Measurements from ENCODE around the gene ETV6. TPM values are rescaled to one million over a fixed set of nuclear protein-coding genes. Genes with fewer than 3 reads are reported as not detected.
"Not testable (repeated sequence)": the region's sequence is repeated elsewhere in the genome, so short reads cannot be mapped to it uniquely, and the experiment has no call there.

Gene ETV6
- 21.3 TPM for polyA plus RNA-seq (2013, experiment 1 of 2; ENCODE audit: insufficient read length)
- 22.0 TPM for polyA plus RNA-seq (2013, experiment 2 of 2; ENCODE audit: insufficient read length)

DNA sequence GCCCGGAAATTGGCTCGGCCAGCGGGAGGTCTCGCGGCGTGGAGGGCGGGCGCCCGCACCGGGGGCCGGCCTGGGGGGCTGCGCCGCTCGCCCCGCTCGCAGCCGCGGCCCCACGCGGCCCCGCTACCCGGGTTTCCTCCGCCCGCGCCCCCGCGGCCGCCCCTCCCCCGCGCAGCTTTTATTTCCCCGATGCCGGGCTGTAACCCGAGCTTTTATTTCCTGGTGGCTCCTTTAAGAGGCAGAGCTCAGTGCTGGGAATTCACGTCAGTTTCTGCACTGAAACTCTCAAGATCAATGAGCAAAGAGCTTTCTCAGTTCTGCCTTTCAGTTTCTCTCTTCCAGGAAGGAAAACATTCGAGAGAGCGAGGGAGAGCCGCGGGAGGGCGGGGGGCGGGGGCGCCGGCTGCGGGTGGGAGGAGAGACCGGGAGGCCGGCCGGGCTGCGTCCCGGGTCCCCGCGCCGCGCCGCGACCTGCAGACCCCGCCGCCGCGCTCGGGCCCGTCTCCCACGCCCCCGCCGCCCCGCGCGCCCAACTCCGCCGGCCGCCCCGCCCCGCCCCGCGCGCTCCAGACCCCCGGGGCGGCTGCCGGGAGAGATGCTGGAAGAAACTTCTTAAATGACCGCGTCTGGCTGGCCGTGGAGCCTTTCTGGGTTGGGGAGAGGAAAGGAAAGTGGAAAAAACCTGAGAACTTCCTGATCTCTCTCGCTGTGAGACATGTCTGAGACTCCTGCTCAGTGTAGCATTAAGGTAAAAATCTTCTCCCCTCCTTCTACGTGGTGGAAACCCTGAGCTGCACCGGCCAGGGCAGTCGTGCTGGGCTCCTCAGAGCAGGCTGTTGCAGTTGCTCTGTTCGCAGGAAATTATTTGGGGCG is at the start of gene ETV6:
TSS of gene ETV6 (plus strand) at position 262 of the 873 bp plus-strand sequence. CDS start at position 716, 454 bp downstream.
- DNase-seq, result peak; percentile 94

DNA sequence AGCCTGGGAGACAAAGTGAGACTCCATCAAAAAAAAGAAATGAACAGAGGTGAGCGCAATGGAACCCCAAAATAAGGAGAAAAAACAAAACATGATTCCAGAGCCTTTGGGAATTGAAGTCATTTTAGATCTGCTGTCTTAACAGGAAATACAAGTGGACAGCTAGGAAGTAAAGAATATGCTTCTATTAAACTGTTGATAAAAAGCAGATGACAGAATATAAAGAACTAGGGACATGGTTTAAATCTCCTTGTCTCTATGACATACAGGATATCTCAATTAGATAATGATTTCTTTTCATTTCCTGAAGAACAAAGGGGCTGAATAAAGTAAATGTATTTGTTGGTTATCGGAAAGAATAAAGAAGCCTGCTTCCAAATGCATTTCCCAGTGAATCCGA is 49.3 kb upstream of the ETV6 start:
- DNase-seq, result no peak

DNA sequence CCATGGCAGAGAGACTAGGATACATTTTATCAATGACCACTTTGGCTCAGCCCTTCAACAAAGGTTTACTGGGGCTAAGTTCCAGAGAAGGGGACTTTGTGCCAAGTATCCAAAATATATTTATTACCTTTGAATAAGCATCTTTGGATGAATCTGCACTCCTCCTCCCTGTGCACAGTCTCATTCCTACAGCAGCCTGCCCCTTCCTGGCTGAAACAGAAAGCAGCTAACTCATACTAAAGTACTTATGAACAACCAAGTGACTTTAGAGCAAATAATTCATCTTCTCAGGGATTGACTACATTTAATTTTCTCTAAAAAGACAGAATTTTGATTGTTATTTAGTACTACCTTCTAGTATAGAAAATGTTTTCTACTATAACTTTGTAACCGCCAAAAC is 47.8 kb upstream of the ETV6 start:
- no peak for DNase-seq

DNA sequence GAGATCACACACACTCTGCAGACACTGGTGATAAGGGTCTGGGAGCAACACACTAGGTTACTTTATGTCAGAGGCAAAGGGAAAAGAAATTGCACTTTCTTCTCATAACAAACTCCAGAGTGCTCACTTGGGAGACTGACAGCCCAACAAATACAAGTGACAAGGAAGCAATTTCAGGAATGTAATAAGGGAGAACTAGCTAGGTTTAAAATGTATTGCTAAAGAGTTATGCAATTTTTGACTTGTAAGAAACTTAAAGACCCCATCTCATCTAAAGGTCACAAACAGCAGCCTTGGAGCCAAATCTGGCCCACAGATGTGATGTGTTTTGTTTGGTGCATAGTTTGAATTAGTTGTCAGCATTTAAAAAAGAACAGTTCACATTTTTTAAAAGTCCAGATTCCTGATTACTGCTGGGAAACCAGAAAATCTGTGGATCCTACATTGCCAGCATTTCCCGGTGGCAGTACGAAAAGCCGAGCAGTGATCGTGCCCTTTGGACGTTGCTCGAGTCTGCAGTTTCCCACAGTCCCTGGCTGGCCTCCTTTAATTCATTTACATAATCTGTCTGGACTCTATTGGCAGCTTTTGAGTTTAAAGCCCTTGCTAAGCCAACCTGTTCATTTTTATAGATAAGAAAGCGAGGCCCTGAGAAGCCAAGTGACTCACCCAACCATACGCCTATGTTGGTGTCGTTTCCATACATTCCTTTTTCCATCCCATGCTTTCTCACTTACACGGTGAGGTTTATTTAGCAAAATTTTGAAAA is 42.0 kb upstream of the ETV6 start:
- DNase-seq, result peak; percentile 61

DNA sequence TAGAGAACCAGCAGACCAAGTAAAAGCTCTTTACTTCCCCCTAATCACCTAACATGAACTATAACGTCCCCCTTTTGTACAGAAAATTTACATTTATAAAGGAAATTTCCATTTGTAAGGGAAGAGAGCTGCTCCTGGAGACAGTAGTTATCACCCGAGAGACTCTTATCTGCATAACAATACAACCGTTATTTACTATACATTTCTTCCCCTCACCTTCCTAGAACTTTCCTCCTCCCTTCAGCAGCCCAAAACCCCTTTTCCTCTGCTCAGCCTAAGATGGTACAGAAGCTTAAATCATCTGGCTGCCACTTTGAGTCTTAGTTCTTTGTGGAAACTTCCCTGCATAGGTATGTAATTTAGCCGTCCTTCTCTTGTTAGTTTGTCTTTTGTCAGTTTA is 40.4 kb upstream of the ETV6 start:
- DNase-seq, result no peak

DNA sequence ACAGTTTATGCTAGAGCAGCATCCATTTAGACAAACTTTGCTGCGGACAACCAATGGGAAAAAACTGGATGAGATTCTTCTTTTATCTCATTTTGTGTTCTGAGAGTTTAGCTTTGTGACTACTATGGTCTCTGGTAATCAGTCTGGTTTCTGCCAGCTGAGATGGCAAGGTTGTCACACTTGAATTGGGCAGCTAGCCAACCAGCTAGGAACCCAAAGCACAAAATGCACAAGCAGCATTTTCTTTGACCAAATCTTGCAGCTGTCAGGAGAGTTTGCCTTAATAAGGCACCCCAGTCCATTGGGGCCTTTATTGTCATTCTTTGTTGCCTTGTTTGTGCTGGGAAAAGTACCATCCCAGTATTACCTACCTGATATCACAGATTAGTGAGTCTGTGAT is 34.0 kb upstream of the ETV6 start:
- DNase-seq, result no peak

DNA sequence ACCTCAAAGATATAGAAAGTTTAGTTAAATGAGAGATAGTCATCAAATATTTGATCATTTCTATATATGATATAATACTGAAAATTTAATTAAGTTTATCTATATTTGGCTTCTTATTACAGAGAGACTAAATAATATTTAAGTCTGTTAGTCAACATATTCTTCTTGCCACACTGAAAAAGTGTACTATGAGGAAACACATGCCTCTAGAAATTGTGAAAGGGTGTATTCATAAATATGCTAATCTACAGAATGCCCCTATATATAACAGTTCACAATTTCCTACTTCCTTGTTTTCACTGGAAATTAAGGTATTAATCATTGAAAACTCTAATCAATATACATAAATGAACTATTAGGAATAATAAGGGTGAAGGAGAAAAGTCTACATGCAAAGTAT is 31.4 kb upstream of the ETV6 start:
- no peak for DNase-seq

DNA sequence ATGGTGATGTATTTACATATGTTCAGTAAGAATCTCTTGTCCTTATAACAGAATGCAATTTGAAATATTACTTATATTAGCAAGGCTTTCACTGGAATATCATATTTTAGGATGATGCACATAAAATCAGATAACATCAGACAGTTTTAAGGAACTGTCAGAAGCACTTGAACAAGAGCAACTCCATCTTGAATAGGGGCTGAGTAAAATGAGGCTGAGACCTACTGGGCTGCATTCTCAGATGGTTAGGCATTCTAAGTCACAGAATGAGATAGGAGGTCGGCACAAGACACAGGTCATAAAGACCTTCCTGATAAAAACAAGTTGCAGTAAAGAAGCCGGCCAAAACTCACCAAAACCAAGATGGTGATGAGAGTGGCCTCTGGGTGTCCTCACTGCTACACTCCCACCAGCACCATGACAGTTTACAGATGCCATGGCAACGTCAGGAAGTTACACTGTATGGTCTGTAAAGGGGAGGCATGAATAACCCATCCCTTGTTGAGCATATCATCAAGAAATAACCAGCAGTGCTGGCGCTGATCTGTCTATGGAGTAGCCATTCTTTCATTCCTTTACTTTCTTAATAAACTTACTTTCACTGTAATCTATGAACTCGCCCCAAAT is 27.6 kb upstream of the ETV6 start:
- DNase-seq, result peak; percentile 32

DNA sequence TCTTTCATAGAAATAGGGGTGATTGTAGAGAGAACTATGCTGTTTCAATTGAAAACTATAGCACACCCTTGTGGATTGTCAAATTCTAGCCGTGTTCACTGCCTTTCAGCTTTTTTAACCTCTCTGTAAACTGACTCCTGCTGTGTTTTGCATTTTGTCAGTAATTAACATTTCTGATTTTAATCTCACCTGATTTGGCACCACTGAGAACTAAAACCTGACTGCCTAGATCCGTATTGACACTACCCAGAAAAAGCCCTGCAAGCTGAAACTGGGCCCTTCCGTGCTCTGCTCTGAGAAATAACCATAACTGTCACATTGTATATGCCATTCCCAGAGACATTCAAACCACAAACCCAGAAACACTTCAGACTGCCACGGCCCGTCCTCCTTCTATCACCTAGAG is 26.6 kb upstream of the ETV6 start:
- DNase-seq, result no peak

DNA sequence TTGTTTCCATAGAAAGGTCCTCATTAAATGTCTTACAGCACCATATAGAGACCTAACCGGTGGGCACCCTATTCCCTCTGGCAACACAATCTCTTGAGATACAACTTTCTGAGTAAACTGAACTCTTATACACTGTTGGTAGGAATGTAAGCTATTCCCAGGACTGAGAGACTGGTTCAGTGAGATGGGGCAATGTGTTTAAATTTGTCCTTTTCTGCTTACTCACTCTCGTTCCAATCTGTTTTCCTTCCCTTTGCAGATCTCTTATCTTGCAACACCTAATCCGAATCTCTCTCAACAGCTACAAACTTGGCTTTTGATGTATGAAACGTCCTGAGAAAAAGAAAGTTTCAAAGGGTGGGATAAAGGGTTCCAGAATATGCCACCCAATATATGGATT is 26.1 kb upstream of the ETV6 start:
- DNase-seq, result no peak

DNA sequence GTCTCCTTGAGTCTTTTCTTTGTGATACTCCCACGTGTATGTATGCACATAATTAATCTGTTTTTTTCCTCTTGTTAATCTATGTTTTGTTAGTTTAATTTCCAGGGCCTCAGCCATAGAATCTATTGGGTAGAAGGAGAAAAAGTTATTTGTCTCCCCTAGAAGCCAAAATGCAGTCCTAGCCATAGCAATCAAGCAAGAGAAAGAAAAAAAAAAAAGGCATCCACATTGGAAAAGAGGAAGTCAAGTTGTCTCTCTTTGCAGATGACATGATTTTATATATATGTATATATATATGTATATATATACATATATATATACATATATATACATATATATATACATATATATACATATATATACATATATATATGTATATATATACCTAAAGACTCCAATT is 25.4 kb upstream of the ETV6 start:
- DNase-seq, result no peak

DNA sequence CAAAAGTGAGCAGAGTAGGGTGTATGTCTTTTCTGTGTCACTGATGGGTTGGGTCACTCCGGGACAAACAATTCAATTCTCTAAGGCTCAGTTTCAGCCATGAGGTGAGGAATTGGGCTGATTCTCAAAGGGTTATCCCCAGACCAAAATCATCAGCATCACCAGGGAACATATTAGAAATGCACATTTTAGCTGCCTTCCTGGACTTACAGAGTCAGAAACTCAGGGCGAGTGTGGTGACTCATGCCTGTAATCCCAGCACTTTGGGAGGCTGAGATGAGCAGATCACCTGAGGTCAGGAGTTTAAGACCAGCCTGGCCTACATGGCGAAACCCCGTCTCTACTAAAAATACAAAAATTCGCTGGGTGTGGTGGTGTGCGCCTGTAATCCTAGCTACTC is 21.8 kb upstream of the ETV6 start:
- DNase-seq, result not testable (repeated sequence)

DNA sequence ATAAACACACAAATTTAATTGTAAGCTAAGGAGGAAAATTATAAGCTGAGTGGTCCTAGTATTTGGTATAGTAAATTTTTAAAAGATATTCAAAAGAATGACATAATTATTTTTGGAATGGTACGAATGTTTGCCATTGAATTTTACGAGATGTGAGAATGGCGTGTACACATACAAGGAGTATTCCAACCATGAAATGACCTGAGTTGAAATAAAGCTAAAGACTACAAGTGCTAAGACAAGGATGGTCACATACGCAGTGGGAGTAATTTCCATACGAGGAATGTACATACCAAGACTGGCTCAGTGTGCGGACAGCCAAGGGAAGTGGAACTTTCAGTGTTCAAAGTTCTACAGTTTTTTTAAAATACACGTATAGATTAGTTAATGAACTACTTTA is 21.1 kb upstream of the ETV6 start:
- no peak for DNase-seq

DNA sequence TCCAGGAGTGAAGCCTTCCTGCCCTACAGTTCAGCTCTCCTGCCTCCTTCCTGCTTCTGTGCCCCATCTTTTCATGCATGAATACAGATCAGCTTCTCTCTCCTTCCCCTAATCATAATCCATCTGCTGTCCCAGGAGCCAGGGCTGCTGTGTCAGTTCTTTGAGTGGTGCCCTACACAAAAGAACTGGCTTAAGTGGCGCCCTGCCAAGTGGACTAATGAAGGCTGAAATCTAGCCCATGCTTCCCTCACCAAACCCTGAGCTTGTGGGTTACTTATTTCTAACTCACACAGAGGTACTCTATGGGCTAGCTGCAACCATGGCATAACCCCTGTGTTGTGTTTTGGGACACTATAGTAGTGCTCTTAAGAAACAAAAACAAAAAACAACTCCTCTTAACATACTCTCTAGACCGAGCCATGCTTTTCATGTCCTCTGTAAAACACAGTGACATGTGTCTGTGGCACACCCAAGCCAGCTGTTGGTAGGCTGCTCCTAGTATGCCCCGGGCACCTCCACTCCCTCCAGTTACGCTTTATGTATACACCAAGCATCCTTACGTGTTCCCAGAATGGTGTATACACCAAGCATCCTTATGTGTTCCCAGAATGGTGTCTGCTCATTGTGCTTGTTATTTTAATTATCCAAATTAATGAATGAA is 19.3 kb upstream of the ETV6 start:
- no peak for DNase-seq

DNA sequence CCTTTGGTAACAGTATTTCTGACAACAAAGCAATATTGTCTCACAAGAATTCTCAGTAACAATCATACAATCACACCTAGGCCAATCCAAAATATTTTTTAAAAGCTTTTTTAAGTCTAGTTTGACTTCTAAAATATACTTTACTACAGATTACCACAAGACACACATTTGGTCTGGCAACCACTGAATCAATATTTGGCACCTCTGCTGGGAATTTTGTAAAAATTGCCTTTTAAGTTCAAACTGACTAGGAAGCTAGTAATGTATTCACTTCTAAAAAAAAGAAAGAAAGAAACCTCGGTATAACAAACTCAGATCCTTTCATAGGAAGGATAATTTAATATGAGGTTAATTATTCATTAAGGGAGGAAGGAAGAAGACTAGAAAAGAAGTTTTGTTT is 18.2 kb upstream of the ETV6 start:
- DNase-seq, result no peak

DNA sequence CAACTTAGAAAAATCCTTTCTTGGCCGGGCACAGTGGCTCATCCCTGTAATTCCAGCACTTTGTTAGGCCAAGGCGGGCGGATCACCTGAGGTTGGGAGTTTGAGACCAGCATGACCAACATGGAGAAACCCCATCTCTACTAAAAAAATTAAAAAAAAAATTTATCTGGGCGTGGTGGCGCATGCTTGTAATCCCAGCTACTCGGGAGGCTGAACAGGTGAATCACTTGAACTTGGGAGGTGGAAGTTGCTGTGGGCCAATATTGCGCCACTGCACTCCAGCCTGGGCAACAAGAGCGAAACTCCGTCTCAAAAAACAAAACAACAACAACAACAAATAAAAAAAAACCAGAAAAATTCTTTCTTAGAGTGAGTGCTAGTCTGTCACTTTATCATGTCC is 17.6 kb upstream of the ETV6 start:
- not testable (repeated sequence) for DNase-seq

DNA sequence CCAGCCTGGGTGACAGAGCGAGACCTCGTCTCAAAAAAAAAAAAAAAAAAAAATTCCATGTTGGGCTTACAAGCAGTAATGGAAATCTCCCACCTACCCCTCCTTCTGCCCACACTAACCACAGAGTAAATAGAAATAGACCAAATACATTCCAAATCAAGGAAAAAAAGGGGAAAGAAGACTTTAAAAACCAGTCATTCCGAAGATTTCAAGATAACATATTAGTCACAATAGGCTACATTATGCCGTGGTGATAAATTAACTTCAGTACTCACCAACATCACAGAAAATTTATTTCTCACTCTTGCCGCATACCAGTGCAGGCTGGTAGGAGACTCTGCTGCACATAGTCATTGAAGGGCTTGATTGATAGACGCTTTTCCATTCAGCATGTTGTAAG is 15.5 kb upstream of the ETV6 start:
- peak; percentile 60 for DNase-seq

DNA sequence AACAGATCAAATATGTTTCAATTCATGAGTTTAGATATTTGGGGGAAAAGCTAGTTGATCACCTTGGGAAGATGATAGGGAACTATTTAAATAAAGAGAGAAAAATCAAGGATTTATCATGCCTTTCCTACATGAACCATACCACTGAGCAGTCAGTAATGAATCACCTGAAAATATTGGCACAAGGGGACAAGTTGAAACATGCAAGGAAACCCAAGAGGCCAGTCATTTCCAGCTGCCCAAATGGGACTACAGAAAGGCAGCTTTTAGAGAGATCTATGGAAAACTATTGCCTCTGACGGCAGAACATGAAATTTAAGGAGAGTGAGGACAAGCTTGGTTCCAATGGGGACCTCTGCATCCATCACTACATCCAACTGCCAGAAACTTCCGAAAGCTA is 14.1 kb upstream of the ETV6 start:
- DNase-seq, result no peak

DNA sequence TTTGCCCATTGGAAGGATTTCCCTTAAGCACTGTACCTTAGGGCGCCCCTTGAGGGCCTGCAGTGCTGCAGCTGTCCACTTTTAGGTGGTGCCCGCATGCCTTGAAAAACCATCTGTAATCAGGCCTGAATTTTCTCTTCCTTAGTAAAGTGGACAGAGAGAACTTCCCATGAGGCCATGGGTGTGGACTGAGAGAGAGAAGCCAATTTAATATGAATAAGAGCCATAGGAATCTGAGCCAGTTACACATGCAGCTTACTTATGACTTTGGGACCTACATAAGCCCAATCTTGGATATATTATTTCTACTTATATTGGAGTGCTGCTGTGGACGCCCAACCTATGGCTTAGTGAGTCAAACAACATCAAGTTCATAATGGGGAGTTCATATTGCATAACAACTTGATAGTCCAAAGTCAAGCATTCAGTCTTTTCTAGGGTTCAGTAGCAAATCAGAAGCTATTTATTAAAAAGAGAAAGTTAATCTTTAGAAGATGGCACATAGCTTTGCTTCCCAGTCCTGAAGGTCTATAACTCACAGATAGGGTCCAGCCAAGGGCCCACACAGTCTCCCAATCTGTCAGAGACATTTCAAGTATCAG is 11.1 kb upstream of the ETV6 start:
- DNase-seq, result no peak

DNA sequence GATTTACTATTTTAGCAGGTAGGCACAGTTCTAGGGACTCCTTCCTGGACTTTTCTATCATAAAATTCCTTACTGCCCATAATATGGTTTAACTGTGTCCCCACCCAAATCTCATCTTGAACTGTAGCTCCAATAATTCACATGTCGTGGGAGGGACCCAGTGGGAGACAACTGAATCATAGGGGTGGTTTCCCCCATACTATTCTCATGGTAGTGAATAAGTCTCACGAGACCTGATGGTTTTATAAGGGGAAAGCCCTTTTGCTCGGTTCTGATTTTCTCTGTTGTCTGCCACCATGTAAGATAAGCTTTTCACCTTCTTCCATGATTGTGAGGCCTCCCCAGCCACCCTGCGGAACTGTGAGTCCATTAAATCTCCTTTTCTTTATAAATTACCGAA is 10.0 kb upstream of the ETV6 start:
- no peak for DNase-seq

DNA sequence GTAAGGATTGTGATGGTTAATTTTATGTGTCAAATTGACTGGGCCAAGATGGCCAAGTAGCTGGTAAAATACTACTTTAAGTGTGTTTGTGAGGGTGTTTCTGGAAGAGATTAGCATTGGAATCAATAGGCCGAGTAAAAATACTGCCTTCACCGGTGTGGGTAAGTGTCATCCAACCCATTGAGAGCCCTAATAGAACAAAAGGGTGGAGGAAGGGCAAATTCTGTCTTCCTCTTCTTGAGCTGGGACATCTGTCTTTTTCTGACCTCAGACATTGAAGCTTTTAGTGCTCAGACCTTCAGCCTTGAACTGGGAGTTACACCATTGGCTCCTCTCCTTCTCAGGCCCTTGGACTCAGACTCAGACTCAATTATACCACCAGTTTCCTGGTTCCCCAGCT is 8.0 kb upstream of the ETV6 start:
- no peak for DNase-seq

DNA sequence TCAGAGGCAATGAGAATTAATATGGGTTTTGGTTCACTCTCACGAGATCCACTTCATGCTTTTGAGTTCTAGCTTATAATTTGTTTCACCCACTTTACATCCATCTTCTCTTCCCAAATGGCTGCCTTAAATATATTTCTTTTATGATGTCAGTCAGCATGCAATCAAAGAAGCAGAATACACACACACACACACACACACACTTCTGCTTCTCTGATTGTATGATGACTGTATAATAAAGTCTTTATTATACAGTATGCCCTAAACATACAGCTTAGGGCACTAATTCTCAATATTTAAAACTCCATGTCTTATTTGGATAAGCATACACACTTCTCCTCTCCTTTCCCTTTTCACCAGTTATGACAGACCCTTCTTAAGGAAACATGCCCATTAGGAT is 6.7 kb upstream of the ETV6 start:
- DNase-seq, result no peak
